Rectal smooth muscle tissue (tissue), 1 donor: ENCODE measurements around the gene AATF.
"Not testable (repeated sequence)": the region's sequence is repeated elsewhere in the genome, so short reads cannot be mapped to it uniquely, and the experiment has no call there.

Experiments
- H3K27ac ChIP-seq: one replicate; pipeline ENCODE4 v1.7.0; 2013; ENCODE audit warnings: low read depth, low read length, inconsistent platforms
- H3K27me3 ChIP-seq: one replicate; pipeline ENCODE4 v1.7.0; 2013; ENCODE audit warnings: low read length; ENCODE audit not compliant: control insufficient read depth, insufficient read depth
- H3K36me3 ChIP-seq: one replicate; pipeline ENCODE4 v1.7.0; 2013; ENCODE audit warnings: low read length; ENCODE audit not compliant: control insufficient read depth, insufficient read depth
- H3K4me1 ChIP-seq: one replicate; pipeline ENCODE4 v1.7.0; 2013; ENCODE audit warnings: low read length; ENCODE audit not compliant: control insufficient read depth, insufficient read depth
- H3K4me3 ChIP-seq: one replicate; pipeline ENCODE4 v1.7.0; 2013; ENCODE audit warnings: low read length
- H3K9ac ChIP-seq: one replicate; pipeline ENCODE4 v1.7.0; 2013; ENCODE audit warnings: low read length

AATF gene

GRCh38 chr17:37066322-37067255 is 117.8 kb downstream of the AATF start:
- Histone ChIP-seq H3K27ac (no peak overlapping the region), H3K4me1 (no peaks in the 10 kb centered on the region), H3K36me3 (no peaks in the 10 kb centered on the region), H3K9ac (no peak overlapping the region), H3K4me3 (no peak overlapping the region), H3K27me3 (no peaks in the 10 kb centered on the region)

DNA sequence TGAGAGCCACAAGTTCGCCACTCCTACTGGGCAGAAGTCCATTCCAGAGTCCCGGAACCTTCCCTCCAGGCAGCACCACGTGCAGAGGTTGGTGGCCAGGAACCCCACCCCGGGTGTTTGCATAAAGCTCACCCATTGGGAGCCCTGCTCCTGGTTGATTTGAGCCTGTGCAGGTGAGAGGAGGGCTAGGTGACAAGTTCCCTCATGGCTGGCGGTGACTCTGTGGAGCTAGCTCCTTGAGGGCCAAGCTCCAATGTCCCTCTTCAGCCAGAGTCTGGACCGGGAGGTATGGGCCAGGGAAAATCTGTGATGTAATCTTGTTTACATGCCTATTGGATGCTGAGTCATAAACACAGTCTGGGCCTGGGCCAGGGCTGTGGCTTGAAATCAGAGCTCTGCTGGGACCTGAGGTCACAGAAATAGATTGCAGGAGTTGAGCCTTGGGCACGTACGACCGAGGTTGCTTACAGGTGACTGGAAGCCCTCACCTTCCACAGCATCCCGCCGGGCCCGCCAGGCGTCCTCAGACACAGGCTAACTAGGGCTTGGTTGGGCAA is 118.9 kb downstream of the AATF start:
- Histone ChIP-seq H3K4me3 (no peak overlapping the region), H3K27ac (no peak overlapping the region), H3K36me3 (no peaks in the 10 kb centered on the region), H3K27me3 (no peaks in the 10 kb centered on the region), H3K4me1 (no peaks in the 10 kb centered on the region), H3K9ac (no peak overlapping the region)

DNA sequence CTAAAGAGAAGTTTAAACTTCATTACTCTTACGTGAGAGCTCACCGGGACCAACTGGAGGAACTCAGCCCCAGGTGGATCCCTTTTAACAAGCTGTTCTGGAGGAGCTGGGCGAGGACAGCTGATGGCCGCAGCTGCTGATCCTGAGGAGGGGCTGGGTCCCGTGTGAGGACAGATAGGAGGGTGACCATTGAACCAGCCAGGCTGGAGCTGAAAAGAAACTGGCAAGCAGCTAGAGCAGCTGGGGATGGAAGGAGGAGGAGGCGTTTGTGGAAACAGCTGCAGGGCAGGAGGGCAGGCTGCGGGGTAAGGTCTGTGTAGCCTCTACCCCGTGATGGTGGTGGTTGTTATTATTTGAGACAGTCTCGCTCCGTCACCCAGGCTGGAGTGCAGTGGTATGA is 119.5 kb downstream of the AATF start:
- Histone ChIP-seq H3K27me3 (no peaks in the 10 kb centered on the region), H3K36me3 (no peaks in the 10 kb centered on the region), H3K4me1 (no peaks in the 10 kb centered on the region), H3K4me3 (no peak overlapping the region), H3K9ac (no peak overlapping the region), H3K27ac (no peak overlapping the region)

DNA sequence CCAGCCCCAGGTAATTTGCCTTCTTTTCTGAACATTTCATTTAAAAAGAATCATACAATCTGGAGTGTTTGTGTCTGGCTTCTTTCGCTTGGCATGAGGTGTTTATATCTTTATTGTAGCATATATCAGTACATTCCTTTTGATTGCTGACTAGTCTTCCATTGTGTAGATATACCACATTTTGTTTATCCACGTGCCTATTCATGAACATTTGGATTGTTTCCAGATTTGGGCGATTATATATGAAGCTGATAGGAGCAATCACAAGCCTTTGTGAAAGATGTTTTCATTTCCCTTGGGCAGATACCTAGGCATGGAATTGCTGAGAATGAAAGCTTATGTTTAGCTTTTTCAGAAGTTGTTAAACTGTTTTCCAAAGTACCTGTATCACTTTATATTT is 120.3 kb downstream of the AATF start:
- no peak overlapping the region for H3K27ac ChIP-seq
- no peaks in the 10 kb centered on the region for H3K36me3 ChIP-seq
- no peaks in the 10 kb centered on the region for H3K4me1 ChIP-seq
- no peak overlapping the region for H3K4me3 ChIP-seq
- H3K9ac ChIP-seq = no peak overlapping the region
- H3K27me3 ChIP-seq = no peaks in the 10 kb centered on the region

- not testable (repeated sequence) for H3K36me3 ChIP-seq, H3K9ac ChIP-seq, H3K4me1 ChIP-seq
Observed at GRCh38 chr17:37073464-37073863, 124.7 kb downstream of the AATF start.

DNA sequence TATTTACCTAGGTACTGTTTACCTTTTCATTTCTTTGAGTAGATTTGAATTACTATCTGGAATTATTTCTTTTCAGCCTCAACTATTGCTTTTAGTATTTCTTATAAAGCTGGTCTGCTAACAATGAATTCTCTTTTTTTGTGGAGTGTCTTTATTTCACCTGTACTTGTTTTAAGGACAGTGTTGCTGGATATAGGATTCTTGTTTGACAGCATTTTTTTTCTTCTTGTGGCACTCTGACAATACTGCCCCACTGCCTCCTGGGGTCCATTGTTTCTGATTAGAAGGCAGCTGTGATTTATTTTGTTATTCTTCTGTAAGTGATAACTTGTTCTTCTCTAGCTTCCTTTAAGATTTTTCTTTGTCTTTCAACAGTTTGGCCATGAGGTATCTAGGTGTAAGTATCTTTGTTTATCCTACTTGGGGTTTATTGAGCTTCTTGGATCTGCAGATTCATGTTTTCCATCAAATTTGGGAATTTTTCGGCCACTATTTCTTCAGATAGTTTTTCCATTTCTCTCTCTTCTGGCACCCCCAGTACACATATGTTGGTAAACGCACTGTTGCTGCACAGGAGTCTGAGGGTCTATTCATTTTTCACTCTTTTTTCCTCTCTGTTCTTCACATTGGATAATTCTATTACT is 130.4 kb downstream of the AATF start:
- H3K36me3 ChIP-seq = no peaks in the 10 kb centered on the region
- no peak overlapping the region for H3K9ac ChIP-seq
- no peaks in the 10 kb centered on the region for H3K4me1 ChIP-seq
- H3K4me3 ChIP-seq = no peak overlapping the region
- no peak overlapping the region for H3K27ac ChIP-seq
- no peaks in the 10 kb centered on the region for H3K27me3 ChIP-seq

More at GRCh38 chr17:37073464-37073863, 124.7 kb downstream of the AATF start:
- H3K4me3 ChIP-seq, H3K27me3 ChIP-seq, H3K27ac ChIP-seq: not testable (repeated sequence)

- Histone ChIP-seq H3K4me3 (no peak overlapping the region), H3K27ac (no peak overlapping the region), H3K9ac (no peak overlapping the region), H3K27me3 (no peaks in the 10 kb centered on the region), H3K4me1 (no peaks in the 10 kb centered on the region), H3K36me3 (no peaks in the 10 kb centered on the region)
Observed at GRCh38 chr17:37079735-37080134, 131.0 kb downstream of the AATF start.

DNA sequence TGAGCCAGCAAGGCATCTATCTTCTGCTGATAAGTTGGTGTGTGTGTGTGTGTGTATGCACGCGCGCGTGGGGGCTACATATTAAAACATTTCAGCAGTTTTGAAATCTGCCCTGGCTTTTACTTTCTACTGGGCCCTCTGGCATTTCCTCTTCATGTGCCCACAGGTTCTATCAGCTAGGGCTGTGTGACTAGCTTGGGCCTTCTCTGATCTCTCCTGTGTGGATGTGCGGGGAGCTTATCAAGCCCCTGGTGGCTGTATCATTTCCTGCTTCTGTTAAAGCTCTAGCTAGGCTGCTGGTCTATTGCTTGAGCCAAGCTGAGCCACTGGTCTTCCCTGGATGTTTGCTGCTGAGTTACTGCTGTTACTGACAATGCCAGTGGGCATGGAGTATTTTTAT is 132.5 kb downstream of the AATF start:
- Histone ChIP-seq H3K9ac (no peak overlapping the region), H3K36me3 (peaks cover 2% of the 10 kb centered on the region), H3K4me3 (no peak overlapping the region), H3K27me3 (no peaks in the 10 kb centered on the region), H3K27ac (no peak overlapping the region), H3K4me1 (no peaks in the 10 kb centered on the region)

- Histone ChIP-seq H3K9ac (no peak overlapping the region), H3K27me3 (no peaks in the 10 kb centered on the region), H3K27ac (no peak overlapping the region), H3K4me3 (no peak overlapping the region), H3K4me1 (no peaks in the 10 kb centered on the region), H3K36me3 (peaks cover 7% of the 10 kb centered on the region)
Observed at GRCh38 chr17:37082311-37082860, 133.6 kb downstream of the AATF start.

- no peaks in the 10 kb centered on the region for H3K27me3 ChIP-seq
- H3K4me1 ChIP-seq = no peaks in the 10 kb centered on the region
- H3K27ac ChIP-seq = no peak overlapping the region
- no peak overlapping the region for H3K9ac ChIP-seq
- peaks cover 7% of the 10 kb centered on the region for H3K36me3 ChIP-seq
- no peak overlapping the region for H3K4me3 ChIP-seq
Observed at GRCh38 chr17:37082985-37083384, 134.2 kb downstream of the AATF start.

DNA sequence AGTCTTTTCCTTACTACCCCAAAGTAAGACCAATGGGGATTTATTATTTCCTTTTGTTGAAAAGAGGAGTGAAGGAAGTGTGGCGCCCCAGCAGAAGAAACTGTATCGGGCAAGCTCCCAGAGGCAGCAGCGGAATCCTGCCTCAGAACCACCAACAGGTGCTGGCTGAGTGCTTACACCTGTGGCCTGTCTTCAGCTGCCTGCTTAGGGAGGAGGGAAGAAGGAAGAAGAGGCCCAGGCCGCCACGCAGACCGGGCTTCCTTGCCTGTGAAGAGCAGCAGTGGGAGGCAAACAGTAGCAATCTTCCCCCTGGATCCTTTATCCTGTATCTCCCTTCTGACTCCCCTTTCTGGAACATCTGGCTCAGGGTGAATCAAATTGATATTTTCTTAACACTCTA is 134.7 kb downstream of the AATF start:
- Histone ChIP-seq H3K9ac (no peak overlapping the region), H3K4me3 (no peak overlapping the region), H3K4me1 (no peaks in the 10 kb centered on the region), H3K36me3 (peaks cover 7% of the 10 kb centered on the region), H3K27me3 (no peaks in the 10 kb centered on the region), H3K27ac (no peak overlapping the region)

DNA sequence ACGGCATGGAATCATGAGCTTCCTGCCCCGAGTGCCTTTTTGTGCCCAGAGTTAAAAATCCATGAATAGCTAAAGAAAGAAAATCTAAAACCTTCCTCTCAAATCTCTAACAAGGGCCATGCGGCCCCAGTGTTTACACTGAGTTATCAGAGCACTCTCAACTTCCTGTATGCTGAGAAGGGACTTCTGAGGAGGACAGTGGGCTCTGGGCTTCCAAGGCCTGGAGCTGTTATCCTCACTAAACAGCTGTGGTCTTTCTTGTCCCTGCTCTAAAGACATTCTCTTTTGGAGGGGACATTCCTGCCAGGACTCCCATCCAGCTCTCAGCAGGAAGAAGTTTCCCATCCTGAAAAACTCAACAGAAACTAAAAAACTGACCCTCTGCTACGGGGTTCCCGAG is 135.6 kb downstream of the AATF start:
- Histone ChIP-seq H3K4me1 (no peaks in the 10 kb centered on the region), H3K36me3 (peaks cover 7% of the 10 kb centered on the region), H3K9ac (no peak overlapping the region), H3K27me3 (no peaks in the 10 kb centered on the region), H3K27ac (no peak overlapping the region), H3K4me3 (no peak overlapping the region)
